Mucosa of descending colon (tissue), 3 donors: ENCODE data around the gene TMEM151B. TPM values are rescaled to one million over a fixed set of nuclear protein-coding genes. Genes with fewer than 3 reads are reported as not detected.

Experiments
- ATAC-seq: fragments of 200-7000 bp; cut with Tn5 transposase; one replicate; pipeline ENCODE4 v1.9.1; 2020; ENCODE audit warnings: mild to moderate bottlenecking, moderate library complexity
- DNase-seq, 3 donors: peaks; one replicate each; pipeline ENCODE4 v3.0.0-alpha.2; 2020
- H3K36me3 ChIP-seq: fragments of 200-600 bp; one replicate; pipeline ENCODE4 v1.8.0; 2021; ENCODE audit warnings: low read depth, mild to moderate bottlenecking
- H3K4me1 ChIP-seq: fragments of 200-600 bp; one replicate; pipeline ENCODE4 v1.8.0; 2021; ENCODE audit warnings: low read depth, mild to moderate bottlenecking
- H3K4me3 ChIP-seq: fragments of 200-600 bp; one replicate; pipeline ENCODE4 v1.8.0; 2021; ENCODE audit warnings: mild to moderate bottlenecking
- H3K9me3 ChIP-seq: fragments of 200-600 bp; one replicate; pipeline ENCODE4 v1.8.0; 2021; ENCODE audit warnings: mild to moderate bottlenecking
- CTCF ChIP-seq: fragments of 200-600 bp; IDR thresholded peaks from one replicate; pipeline ENCODE4 v1.8.0; 2022; ENCODE audit warnings: antibody characterized with exemption, mild to moderate bottlenecking
- intact Hi-C, 2 donors: fragments of 100-400 bp; cut with DNase I in 1 of 2; cut with micrococcal nuclease in 1 of 2; formaldehyde crosslinking; loops; one replicate each; pipeline versions ENCODE4 v1.11.0 to v1.11.1; 2022; cut with DNase I, micrococcal nuclease
- total RNA-seq, 3 donors: library from RNA; stranded (reverse); fragmentation: NEBNext Ultra II Directional in 2 of 3; extraction: Animal tissue kit (Norgen Biotek cat#: 25700) in 2 of 3; gene quantifications; one replicate each; pipeline versions ENCODE4 v1.2.1 to v1.2.4, GENCODE V29; 2021 to 2023
- donor health status: DM: no; HTN: no; CAD: no; lungs with moderate emphysema.
- donor health status: DM: no; HTN: no; CAD: no.
- donor health status: DM: no; HTN: yes; CAD: no.

Gene TMEM151B
- total RNA-seq, 3 donors from 2014 or later = 0.17 to 1.4 (median 0.31) TPM

GRCh38 chr6:44253307-44254101, 16.7 kb upstream of the TMEM151B start:
- Histone ChIP-seq H3K36me3 (peaks cover 26% of the 10 kb centered on the region), H3K4me1 (peaks cover 26% of the 10 kb centered on the region), H3K4me3 (no peak overlapping the region), H3K9me3 (no peaks in the 10 kb centered on the region)
- intact Hi-C loops = no loop called here
- no peak for TF ChIP-seq CTCF
- ATAC-seq (no peak), DNase-seq (peak in 1 of 3 donors; percentile 76)

- H3K9me3 ChIP-seq = no peaks in the 10 kb centered on the region
- H3K36me3 ChIP-seq = peaks cover 26% of the 10 kb centered on the region
- no peak for ATAC-seq
- peaks cover 18% of the 10 kb centered on the region for H3K4me1 ChIP-seq
- H3K4me3 ChIP-seq = no peak overlapping the region
- intact Hi-C loops = no loop called here
- TF ChIP-seq CTCF = no peak
- no peak for DNase-seq
Observed at GRCh38 chr6:44254191-44255104, 15.8 kb upstream of the TMEM151B start.

GRCh38 chr6:44255105-44255808, 15.0 kb upstream of the TMEM151B start:
- ATAC-seq = no peak
- Histone ChIP-seq H3K36me3 (peaks cover 26% of the 10 kb centered on the region), H3K4me1 (peaks cover 16% of the 10 kb centered on the region), H3K4me3 (no peak overlapping the region), H3K9me3 (no peaks in the 10 kb centered on the region)
- no peak for DNase-seq
- TF ChIP-seq CTCF = no peak
- intact Hi-C loops = no loop called here

- intact Hi-C loops = no loop called here
- peak overlapping the region; percentile 90 for H3K4me3 ChIP-seq
- peaks cover 16% of the 10 kb centered on the region for H3K4me1 ChIP-seq
- peaks cover 26% of the 10 kb centered on the region for H3K36me3 ChIP-seq
- no peak for TF ChIP-seq CTCF
- DNase-seq (peak in 1 of 3 donors; percentile 51), ATAC-seq (peak; percentile 59)
- no peaks in the 10 kb centered on the region for H3K9me3 ChIP-seq
Observed at GRCh38 chr6:44255871-44256774, 14.1 kb upstream of the TMEM151B start.

- no peaks in the 10 kb centered on the region for H3K9me3 ChIP-seq
- no peak for TF ChIP-seq CTCF
- intact Hi-C loops = no loop called here
- no peak for DNase-seq
- ATAC-seq = no peak
- peaks cover 23% of the 10 kb centered on the region for H3K36me3 ChIP-seq
- H3K4me3 ChIP-seq = peak overlapping the region; percentile 90
- H3K4me1 ChIP-seq = peaks cover 16% of the 10 kb centered on the region
Observed at GRCh38 chr6:44256775-44257024, 13.6 kb upstream of the TMEM151B start.
